GM20000 (cell line): ENCODE measurements around the gene TFAP2B.

ENCODE experiments used
- DNase-seq: peaks from one replicate; pipeline ENCODE4 v3.0.0; 2012; ENCODE audit warnings: low spot score
- CTCF ChIP-seq: IDR thresholded peaks from 2 replicates; pipeline ENCODE4 v1.5.1; 2012; ENCODE audit warnings: mild to moderate bottlenecking, control low read depth; ENCODE audit errors: extremely low read depth, missing control alignments

Gene TFAP2B

GRCh38 chr6:50834929-50835410 lies 16.3 kb downstream of the TFAP2B start:
- TF ChIP-seq CTCF: no peak
- no peak for DNase-seq

- TF ChIP-seq CTCF: no peak
- DNase-seq: no peak
Measured at GRCh38 chr6:50836231-50836630, 17.6 kb downstream of the TFAP2B start.

- no peak for TF ChIP-seq CTCF
Measured at GRCh38 chr6:50837589-50838445, 19.1 kb downstream of the TFAP2B start.

GRCh38 chr6:50840112-50840810 lies 21.6 kb downstream of the TFAP2B start:
- DNase-seq: no peak
- no peak for TF ChIP-seq CTCF

More at GRCh38 chr6:50837589-50838445, 19.1 kb downstream of the TFAP2B start:
- DNase-seq: no peak

- no peak for TF ChIP-seq CTCF
- no peak for DNase-seq
Measured at GRCh38 chr6:50840811-50841192, 22.1 kb downstream of the TFAP2B start.

- no peak for DNase-seq
- TF ChIP-seq CTCF: no peak
Measured at GRCh38 chr6:50842446-50842845, 23.8 kb downstream of the TFAP2B start.

- DNase-seq: no peak
- TF ChIP-seq CTCF: no peak
Measured at GRCh38 chr6:50842861-50843384, 24.3 kb downstream of the TFAP2B start.
